ENCODE data around the gene MYLK2.

- TF ChIP-seq NFYB (IDR thresholded peaks at IDR 0.05; ENCODE audit: insufficient read depth, low read depth, low read length) (no peak), GABPA (IDR thresholded peaks at IDR 0.05; ENCODE audit: low read depth) (no peak), CTCF (IDR thresholded peaks at IDR 0.05 in 2 of 3, conservative IDR thresholded peaks at IDR 0.05 in 1 of 3; ENCODE audit: control insufficient read depth in 2 of 3, extremely low read depth in 1 of 3, insufficient read depth in 1 of 3, low read depth in 3 of 3, low read length in 3 of 3) (peak in 2 of 3 experiments; percentile 10 to 13; a peak in 1 of 6 replicates), POLR2A (IDR thresholded peaks at IDR 0.05; ENCODE audit: low read depth, low read length) (no peak)
Observed at GRCh38 chr20:31857861-31858759, 39.0 kb downstream of the MYLK2 start.

All from GM12878 (cell line).